CD4-positive, alpha-beta T cell treated with Interleukin-4 for 4 hours (primary cell): Measurements from ENCODE around the gene DUS3L.

Source experiments
- DNase-seq: peaks from one replicate; pipeline ENCODE4 v3.0.0-alpha.2; 2020

The DUS3L gene

DNA sequence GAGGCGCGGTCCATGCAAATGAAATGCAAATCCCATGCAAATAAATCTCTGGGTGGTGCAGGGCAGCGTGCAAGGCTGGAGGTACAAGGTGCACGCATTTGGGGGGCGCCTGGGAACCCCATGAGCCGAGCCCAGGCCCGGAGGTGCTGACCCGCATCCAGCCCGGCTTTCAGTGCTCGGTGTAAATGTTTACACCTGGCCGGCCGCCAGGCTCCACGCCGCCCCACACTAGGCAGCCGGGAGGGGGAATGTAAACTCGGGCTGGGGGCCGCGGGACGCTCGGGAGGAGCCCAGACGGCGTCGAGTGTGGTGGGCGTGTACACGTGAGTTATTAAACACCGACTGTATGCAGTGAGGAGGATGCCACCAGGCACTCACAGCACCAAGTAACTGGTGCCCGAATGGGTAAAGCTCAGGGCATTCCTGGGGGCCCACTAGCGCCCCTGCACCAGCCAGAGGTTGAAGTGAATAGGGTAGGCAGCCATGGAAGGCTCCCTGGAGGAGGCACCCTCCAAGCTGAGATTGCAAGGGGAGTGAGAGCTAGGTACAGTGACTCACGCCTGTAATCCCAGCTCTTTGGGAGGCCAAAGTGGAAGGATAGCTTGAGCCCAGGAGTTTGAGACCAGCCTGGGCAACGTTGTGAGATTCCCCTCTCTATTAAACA is 31.4 kb upstream of the DUS3L start:
- DNase-seq = no peak

DNA sequence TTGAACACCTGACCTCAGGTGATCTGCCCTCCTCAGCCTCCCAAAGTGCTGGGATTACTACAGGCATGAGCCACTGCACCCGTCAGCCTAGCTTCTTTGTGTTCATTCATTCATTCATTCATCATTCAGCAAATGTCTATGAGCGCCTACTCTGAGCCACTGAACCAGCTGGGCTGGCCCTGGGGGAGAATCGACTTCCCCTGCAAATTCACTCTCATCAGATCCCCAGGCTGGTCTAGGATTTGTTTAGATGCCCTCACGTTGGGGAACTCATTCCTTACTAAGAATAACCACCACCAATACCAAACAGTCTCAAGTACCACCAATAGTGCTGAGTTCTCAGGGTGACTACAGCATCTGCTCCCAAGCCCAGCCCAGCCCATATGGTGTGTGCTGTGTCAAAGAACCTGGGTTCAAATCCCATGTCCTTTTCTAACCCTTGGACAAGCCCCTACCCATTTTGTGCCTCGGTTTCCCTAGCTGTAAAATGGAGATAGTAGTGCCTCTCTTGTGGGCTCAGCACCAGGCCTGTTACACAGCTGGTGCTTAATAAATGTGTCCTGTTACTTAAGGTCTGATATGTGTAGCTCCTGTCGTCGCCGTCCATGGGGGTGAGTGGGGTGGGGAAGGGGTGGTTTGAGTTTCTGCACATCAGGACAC is 30.7 kb upstream of the DUS3L start:
- DNase-seq = no peak

DNA sequence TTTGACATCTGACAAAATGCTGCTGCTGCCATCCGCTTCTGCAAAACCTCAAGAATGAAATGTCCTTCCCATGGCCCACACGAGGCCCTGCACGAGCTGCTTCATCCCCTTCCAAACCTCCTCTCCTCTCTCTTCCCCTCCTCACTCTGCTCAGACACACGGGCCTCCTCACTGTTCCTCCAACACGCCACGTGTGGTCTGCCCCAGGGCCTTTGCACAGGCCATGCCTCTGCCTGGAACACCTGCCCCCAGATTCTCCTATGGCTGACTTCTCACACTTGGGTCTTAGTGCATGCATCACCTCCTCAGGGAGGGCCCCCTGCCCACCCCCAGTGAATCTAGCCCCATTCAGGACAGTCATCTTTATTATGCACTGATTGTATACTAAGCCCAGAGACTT is 29.8 kb upstream of the DUS3L start:
- DNase-seq = no peak

DNA sequence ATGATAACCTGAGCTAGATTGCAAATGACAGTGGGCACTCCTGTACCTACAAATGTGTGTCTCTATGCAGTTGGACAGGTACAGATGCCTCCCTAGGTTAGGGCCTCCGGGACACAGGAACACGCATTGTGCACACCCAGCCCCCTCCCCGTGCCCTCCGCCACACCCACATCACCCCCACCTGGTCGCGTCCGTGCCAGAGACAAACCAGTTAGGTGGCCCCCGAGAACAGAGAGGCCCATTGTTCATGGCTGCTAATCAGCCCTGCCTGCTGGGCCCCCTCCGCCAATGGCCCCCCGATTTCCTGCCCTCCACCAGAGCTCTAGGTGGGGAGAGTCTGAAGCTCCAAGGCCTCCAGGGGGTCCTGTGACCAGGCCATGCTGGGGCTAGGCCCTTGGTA is 27.6 kb upstream of the DUS3L start:
- DNase-seq = no peak

DNA sequence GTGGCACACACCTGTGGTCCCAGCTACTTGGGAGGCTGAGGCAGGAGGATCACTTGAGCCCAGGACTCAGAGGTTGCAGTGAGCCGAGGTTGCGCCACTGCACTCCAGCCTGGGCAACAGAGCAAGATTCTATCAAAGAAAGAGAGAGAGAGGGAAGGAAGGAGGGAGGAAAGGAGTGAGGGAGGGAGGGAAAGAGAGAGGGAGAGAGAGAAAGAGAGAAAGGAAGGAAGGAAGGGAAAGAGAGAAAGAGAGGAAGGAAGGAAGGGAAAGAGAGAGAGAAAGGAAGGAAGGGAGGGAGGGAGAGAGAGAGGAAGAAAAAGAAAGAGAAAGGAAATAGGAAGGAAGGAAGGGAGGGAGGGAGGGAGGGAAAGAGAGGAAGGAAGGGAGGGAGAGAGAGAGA is 26.3 kb upstream of the DUS3L start:
- DNase-seq = no peak

DNA sequence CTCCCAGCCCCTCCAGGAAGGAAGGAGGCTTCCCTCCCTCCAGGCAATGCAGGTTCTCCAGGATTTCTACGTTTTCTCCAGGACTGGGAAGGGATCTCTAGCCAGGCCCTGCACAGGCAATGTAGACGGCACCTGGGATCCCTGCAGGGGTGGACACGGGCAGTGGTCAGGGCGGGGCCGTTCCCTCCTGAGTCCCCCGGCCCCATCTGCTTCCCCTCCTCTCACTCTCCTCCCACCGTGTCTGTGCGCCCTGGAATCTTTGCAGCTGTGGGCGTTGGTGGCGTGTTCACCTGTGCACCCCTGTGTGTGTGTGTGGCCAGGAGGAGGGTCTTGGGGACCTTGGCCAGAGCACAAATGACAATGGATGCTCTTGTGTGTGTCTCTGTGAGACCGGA is 23.9 kb upstream of the DUS3L start:
- no peak for DNase-seq

DNA sequence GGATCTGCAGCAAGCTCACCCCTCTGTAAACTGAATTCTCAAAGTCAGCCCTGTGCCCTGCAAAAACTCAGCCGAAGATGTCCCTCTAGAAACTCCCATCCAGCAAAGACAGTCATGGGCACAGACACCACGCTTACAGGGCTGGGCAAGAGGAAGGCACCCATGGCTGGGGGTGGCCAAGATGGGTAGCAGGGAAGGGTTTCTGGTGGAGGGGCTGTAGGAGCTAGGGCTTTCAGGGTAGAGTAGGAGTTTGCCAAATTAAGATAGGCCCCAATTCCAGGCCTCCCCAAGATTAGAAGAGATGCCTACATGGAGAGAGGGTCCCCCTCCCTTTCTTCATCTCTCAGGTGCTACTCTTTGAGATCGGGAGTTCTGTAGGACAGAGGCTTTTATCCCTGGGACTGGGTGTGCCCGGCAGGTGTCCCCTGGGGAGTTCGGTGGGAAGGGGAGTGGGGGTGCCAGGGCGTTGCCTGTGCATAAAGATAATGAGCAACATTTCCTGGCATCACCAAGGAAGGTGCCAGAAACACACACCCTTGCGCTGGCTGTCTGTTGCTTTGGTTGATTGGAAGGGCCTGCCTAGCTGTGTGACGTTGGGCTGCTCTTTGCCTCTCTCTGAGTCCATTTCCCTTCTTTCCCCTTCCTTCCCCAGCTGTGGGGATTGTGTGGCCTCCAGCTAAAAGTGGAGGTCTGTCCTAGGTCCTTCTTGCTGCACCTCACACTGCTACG is 23.3 kb upstream of the DUS3L start:
- DNase-seq = no peak

DNA sequence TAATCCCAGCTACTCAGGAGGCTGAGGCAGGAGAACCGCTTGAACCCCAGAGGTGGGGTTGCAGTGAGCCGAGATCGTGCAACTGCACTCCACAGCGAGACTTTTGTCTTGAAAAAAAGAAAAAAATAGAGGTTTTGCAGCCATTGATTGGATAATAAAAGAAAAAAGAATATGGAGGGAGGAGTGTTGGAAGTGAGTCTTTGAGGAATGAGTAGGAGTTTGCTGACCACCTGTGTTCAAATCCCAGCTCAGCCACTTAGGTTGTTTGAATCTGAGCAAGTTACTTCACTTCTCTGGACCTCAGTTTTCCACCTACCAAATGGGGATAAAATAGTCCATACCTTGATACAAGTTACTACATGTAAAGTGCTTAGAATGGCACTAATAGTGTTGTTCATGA is 20.2 kb upstream of the DUS3L start:
- no peak for DNase-seq

DNA sequence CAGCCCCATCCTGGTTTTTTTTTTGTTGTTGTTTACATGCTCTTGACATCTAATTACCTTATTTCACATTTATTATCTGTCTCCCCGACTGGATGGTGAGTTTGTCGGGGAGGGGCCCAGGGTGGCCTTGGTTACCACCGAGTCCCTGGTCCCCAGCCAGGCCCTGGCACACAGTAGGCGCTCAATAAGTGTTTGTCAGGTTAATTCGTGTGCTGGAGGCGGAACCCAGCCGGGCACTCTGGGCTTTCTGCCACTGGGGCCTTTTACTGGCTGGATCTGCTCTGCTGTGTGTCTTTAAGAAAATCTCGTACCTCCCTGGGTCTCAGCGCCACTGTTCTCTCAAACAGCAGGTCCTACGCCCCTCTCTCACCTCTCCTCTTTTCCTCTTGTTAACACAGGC is 18.5 kb upstream of the DUS3L start:
- no peak for DNase-seq

DNA sequence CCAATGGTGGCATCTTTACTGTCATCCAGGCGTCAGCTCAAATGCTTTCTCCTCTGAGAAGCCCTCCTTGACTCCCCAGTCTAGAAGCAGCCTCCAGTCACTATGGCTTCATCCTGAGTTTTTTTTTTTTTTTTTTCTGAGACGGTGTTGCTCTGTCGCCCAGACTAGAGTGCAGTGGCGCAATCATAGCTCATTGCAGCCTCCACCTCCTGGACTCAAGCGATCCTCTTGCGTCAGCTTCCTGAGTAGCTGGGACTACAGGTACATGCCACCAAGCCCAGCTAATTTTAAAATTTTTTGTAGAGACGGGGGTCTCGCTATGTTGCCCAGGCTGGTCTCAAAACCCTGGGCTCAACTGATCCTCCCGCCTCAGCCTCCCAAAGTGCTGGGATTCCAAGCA is 18.1 kb upstream of the DUS3L start:
- no peak for DNase-seq

DNA sequence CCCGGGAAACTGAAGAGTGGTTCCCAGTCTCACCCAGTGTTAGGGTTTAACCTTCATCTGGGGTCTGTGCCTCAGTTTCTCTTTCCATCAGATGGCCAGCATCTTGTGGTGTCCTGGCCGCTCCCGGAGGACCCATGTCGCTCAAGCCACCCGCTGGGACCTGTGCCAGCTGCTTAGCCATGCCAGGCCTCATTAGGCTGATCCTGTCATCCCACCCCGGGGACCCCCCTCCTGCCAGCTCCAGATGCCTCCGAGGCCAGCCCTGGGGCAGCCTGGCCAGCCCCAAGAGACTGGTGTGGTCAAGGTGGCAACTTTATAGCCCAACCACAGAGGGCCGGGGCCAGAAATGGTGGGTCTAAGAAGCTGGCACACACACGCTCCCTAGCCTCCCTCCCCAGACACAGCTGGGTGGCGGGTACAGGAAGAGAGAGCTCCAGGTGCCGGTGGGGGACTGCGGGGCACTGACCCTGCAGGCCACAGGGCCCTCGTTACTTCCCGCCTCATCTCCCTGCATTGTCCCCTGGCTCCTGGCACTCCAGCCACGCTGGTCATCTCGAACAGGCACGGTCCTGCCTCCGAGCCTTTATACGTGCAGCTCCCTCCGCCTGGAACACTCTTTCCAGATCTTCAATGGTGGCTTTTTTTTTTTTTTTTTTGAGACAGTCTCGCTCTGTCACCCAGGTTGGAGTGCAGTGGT is 17.3 kb upstream of the DUS3L start:
- DNase-seq = no peak

DNA sequence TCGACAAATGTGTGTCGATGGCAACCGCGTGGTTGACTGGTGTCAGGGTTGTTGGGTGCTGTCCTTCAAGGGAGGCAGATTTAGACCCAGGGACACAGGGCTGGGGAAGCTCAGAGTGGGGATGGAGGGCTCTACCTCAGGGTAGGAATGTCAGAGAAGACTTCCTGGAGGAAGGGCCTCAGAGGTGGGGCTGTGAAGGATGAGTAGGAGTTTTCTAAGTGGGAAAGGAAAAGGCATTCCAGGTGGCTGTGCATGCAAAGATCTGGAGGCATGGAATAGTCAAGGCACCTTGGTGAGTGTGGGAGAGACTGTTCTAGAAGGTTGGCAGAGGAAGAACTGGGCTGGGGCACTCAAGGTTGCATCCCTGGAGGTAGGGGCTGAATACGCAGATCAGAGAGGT is 15.9 kb upstream of the DUS3L start:
- DNase-seq = no peak

DNA sequence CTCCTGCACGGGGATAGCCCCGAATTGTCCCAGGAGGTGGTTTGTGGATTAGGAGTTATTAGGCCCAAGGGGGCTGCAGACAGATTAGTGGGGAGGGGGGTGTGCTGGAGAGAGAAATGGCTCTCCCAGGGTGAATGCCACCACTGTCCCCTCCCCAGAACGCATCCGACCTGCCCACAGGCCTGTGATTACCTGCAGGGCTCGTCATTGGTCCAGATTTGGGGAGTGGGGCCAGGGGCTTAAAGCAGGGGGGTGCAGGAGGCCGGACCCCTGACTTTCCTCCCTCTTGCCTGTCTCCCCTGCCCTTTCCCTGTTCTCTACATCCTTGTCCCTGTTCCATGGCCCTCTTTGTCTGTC is 15.1 kb upstream of the DUS3L start:
- DNase-seq = no peak

DNA sequence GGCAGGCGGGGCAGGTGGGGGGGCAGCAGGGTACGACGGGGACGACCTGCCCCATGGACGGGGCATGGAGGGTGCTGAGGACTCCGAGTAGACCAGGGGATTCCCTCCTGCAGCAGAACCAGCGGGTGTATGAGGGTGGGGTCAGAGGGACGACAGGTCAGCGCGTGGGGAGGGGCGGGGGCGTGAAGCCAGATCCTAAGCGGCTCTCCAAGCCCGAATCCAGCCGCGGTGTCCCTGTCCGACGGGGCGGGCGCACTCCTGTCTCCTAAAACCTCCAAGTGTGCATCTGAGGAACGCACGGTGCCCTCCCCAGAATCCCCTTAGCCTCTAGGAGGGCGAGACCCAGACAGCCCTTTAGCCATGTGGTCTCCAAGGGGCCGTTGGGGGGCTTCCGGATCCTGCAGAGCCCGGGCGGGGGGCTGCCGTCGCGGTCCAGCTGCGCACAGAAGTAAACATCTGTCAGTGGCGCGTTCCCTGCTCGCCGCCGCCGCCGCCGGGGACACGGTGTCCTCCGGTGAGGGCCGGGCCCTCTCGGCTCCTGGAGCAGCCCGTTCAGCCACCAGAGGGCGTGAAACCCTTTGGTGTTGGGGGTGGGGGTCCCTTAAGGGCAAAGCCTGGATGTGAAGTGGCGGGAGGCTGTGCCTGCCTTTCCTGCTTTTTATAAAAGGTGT is 14.6 kb upstream of the DUS3L start:
- DNase-seq = peak; percentile 34

DNA sequence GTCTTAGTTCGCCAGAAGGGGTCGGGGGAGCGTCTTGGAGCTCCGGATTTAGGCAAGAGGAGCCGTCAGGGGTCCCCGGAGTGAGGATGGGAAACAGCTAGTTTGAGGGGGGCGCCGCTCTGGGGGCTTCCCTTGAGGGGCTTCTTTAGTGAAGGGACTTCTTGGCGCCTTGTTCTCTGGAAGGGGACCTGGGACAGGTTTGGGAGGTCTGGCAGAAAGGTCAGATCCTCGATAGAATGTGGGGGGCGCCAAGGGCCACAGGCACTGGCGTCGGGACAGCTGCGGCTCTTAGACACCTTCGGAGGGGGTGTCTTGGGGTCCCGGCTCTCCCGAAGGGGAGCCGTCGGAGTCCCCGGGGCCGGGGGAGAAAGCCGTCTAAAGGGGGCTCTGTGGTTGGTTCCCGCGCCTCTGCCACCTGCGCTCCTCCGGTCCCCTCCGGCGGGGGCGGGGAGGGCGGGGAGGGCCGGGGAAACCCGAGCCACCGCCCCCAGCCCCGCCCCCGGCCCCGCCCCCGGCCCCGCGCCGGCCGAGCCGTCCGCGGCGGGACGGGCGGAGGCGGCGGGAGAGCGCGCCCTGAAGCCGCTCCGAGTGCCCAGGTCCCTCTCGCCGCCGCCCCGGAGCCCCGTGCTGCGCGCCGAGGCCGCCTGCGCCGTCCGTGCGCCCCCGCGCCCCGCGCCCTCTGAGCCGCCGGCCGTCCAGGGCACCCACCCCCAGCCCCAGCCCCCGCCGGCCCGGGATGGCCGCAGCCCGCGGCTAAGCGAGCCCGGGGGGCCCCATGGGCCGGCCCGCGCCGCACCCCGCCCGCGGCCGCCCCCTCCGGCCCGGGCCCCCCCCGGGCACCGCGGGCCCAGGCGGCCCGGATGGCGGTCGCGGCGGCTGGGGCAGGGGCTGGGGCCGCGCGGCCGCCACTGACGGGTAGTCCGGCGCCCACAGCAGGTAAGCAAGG is 13.8 kb upstream of the DUS3L start, which contains the start of gene NRTN:
Gene NRTN, plus strand, starts transcription at position 552 of the 946 bp plus-strand sequence. CDS start 19,099 bp downstream, outside the sequence.
- DNase-seq = no peak

DNA sequence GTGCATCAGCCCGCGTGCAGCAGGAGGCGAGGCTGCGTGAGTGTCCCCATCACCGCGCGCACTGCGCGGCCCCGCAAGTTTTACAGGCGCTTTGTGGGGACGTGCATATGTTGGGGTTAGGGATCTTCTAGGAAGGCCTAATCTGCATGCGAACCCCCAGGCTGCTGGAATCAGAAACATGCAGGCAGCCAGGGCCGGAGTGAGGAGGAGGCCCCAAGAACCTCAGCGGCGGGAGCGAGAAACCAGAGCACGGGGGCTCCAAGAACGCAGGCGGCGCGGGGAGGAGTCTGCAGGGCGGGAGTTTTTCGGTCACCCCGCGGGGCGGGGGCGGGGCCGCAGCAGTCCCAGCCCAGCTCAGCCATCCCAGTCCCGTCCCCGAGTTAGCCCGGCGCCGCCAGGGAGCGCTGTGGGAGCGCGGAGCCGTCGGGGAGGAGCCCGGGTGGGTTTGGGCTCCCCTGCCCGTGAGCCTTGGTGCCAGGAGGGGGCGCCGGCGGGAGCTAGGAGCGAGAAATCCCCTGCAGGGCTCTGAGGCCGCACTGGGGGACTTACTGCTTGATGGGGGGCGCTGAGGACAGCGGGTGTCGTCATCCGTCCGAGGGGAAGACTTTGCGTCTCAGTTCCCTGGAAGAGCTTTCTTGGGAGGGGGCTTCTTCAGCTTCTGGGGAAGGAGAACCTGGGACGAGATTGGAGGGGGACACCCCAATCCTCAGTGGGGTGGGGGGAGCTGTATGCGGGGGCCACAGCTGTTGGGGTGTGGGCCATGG is 13.0 kb upstream of the DUS3L start:
- peak; percentile 85 for DNase-seq

DNA sequence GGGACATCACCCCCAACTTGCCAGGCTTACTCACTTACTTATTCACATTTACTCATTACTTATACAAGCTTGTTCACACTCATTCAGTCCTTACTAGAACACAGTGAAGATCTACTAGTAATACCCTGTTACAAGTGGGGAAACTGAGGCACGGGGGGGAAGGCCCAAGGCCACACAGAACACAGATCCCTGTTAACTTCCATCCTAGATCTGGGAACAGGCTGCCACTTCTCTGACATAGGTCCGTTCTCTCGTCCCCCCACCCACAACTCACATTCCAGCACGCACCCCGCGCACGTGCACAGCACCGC is 12.4 kb upstream of the DUS3L start:
- DNase-seq = no peak

DNA sequence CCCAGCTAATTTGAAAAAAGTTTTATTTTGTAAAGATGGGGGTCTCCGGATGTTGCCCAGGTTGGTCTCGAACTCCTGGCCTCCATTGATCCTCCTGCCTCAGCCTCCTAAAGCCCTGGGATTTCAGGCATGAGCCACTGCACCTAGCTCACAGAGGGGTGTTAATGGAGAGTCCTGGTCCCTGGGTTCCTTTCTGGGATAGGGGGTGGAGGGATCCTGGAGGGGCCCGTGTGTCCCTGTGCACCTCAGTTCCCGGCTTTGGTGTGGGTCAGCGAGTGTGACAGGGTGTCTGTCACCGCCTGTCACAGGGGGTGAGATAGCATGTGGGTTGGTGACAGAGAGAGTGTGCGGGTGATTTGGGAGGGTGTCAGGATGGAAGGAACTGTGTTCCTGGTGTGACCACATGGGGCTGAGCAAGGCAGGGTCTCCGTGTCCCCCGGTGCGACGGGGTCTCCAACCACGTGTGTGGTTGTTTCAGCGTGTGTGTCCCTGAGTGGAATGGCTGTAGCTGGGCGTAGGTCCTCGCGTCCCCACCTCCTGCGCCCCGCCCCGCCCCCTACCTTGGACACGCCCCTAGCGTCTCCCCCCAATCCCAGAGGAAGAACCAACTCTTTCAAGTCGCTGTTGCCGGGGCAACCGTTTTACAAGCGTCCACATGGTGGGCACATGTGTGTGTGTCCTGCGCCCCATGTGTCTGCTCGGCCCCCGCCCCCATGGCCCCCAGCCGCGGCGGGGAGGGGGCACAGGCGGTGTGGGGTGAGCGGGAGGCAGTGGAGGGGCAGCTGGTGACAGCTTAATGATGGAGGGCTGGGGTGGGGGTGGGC is 11.0 kb upstream of the DUS3L start:
- no peak for DNase-seq

DNA sequence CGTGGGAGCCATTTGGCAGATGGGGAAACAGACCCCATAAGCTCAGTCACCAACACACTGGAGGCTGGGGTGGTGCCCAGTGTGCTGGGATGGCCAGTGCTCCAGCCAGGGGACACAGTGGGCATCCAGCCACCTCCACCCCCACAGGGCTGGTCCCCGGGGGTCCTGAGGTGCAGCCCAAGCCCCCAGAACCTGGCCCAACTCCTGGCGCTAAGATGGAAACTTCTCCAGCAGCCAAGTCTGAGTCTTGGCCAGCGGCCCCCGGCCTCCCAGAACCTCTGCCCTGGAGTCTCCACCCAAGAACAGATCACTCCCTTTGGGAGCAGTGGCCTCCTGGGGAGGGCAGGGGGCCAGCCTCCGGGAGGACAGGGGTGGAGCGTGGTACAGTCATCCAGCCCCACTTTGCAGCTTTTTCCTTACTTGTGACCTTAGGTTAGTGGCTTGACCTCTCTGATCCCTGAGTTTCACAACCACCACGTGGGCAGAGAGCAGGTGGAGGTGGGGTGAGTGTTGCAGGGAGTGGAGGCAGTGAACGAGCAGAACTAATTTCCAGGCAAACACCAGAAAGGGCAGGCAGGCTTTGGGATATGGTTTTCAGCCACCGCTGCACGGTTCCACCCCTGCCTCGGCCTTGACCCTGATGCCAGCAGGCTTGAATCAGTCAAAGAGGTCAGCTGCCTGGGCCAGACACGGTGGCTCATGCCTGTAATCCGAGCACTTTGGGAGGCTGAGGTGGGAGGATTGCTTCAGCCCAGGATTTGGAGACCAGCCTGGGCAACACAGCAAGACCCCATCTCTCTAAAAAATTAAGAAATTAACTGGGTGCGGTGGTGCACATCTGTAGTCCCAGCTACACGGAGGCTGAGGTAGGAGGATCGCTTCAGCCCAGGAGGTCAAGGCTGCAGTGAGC is 9.7 kb upstream of the DUS3L start:
- DNase-seq = no peak
